HG03460 (cell line): ENCODE measurements around the gene THOP1.
"Not testable (repeated sequence)": the region's sequence is repeated elsewhere in the genome, so short reads cannot be mapped to it uniquely, and the experiment has no call there.

Experiments
- ATAC-seq: cut with Tn5 transposase; IDR thresholded peaks from one replicate; pipeline ENCODE4 v1.9.1; 2021; ENCODE audit not compliant: unreplicated experiment

Gene THOP1

DNA sequence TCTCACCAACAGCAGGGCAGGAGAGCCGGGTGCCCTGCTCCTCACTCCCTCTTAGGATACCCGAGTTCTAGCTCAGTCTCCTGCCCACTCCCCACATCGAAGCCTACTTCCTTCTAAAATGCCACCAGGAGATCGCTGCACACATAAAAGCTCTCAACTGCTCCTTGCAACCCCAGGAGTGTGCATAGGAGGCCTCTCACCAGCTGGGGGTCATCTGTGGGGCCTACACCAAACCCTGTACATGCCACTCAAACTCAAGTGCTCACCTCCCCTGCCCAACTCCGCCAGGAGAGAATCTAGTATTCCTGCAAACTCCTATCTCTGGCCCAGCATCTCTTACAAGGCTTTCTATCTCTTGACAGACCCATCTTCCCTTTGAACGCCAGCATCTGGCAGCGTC lies 5.0 kb upstream of the THOP1 start:
- no peak for ATAC-seq

DNA sequence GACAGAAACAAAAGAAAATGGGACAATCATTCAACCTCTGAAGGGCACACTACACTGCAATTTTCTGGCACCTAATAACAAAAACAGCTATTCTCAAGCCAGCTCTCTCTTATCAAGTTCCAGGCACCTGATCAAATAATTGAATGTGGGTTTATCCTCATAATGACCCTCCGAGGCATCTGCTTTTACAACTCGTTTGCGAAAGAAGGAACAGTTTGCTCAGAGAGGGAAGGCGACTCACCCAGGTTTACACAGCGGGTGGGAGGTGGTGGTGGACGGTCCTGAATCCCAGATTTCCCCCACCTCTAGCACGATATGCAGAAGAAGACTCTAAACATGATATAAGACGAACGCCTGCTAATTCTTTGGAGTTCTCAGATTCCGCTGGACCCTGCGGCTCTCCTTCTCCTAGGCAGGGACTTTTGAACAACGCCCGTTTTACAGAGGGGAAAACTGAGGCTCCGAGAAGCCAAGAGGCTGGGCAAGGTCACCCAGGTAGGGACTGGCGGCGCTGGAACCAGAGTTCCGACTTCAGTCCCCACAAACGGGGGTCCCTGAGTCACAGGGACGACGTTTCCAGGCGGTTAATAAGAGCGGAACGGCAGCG lies 2.9 kb upstream of the THOP1 start:
- ATAC-seq: no peak

DNA sequence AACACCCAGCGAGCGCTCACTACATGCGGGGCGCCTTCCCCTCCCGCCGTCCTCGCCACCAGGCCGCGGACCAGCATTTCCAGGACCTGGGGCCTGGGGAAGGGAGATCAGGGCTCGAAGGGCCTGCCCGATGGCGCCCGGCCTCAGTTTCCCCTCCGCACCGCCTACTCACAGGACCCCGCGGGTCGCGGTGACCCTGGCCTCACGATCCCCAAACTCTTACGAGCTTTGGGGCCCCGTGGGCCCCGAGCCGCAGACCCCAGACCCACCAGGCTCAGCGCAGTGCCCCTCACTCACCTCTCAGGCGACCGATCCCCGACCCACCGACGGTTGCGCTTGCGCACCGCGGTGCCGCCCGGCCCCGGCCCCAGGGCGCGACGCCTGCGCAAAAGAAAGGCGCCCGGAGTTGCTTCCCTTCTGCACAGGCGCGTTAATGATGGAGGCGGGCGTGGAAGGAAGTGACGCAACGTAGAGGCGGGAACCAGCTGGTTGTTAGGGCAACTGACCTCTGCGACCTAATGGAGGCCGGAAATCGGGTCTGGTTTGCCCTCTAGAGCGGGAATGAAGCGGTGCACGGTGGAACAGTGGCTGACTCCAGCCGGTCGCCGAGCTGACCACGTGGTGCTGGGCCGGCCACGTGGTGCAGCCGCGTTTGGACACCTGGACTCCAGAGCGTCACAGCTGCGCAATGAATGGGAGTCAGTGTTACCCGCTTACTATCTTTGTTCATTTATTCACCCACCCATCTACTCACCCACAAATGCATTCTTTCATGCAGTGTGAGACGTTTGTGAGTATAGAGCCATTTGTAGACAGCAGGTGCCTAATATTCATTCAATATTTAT lies 2.1 kb upstream of the THOP1 start, which contains the start of gene SGTA:
Gene SGTA, minus strand, starts transcription at position 338 of the 845 bp plus-strand sequence. CDS start 14,205 bp downstream, outside the sequence.
- peak; percentile 62 for ATAC-seq

DNA sequence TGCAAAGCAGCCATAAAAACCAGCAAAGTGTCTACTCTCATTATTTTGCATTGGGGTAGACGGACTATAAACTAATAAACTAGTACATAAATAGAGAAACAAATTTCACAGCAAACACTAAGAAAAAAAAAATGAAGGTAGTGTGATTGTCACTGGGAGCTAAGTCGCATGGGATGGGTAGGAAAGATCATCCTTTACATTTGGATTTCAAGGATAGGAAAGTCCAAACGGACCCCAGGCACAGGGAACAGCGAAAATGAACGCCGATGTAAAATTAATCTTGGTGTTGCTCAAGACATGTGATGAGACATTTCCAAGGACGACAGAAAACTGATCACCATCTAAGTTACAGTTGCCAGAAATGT lies 1.5 kb upstream of the THOP1 start:
- no peak for ATAC-seq

DNA sequence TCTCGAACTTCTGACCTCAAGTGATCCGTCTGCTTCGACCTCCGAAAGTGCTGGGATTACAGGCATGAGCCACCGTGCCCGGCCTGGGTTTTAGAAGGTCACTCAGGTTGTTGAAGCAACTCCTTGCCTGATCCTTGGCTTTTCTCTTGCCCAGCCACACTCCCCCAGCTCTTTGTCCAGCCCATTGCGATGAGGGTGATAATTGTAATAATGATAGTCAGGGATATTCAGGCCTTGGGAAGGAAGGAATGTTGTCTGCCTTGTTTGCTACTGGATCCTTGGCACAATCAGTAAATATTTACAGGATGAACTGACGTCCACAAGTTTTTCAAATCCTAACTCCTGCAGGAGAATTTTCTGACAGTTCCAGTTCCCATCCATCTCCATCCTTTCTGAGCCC lies 1.8 kb downstream of the THOP1 start:
- ATAC-seq: no peak

DNA sequence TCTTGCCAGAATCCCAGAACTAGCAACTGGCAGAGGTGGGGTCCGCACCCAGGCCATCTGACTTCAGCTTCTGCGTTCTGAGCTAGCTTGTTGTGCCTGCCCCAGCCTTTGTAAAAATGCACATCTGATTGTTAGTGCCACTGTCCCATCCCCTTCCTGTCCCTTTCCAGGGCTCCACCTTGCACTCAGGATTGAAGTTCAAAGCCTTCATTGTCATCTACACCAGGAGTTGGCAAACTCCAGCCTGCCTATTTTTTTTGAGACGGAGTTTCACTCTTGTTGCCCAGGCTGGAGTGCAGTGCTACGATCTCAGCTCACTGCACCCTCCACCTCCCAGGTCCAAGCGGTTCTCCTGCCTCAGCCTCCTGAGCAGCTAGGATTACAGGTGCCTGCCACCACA lies 2.9 kb downstream of the THOP1 start:
- no peak for ATAC-seq

DNA sequence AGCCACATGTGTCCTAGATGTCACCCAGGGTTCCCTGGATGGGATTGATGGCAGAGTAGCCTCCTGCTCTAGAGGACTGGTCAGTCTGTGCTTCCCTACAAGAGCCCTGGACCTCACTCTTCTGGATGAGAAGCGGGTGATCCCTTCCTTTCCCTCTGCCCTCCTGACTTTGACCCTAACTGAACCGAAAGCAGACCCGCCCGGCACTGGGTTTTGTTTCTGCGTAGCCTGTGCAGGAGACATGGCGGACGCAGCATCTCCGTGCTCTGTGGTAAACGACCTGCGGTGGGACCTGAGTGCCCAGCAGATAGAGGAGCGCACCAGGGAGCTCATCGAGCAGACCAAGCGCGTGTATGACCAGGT lies 4.9 kb downstream of the THOP1 start:
- no peak for ATAC-seq

DNA sequence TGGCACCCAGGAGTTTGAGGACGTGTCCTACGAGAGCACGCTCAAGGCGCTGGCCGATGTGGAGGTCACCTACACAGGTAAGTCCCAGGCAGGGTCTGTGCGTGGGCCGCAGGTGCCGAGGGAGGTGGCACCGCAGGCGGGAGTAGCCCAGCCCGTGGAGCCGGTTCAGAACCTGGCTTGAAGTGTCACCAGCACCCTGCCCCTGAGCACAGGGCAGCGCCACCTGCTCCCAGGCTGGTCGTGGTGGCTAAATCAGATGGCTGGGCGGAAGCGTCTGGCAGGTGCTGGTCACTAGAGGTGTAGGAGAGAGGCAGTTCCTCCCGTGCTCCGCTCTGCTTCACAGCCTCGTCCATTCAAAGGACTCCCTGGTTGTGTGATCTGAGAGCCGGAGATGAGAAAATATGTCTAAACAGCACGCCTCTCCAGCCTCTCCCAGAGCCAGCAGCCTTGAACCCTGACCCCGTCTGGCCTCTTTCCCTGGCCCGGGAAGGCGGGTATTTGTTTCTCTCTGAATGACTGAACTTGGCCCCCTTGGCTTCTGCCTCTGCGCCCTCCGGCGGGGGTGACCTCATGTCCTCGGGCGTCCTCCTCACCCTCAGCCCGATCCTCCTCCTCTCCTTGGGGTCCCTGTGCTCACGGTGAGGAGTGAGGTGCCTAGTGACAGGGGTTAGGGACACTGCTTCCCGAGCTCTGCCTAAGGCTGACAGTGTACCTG lies 5.4 kb downstream of the THOP1 start:
- ATAC-seq: no peak

DNA sequence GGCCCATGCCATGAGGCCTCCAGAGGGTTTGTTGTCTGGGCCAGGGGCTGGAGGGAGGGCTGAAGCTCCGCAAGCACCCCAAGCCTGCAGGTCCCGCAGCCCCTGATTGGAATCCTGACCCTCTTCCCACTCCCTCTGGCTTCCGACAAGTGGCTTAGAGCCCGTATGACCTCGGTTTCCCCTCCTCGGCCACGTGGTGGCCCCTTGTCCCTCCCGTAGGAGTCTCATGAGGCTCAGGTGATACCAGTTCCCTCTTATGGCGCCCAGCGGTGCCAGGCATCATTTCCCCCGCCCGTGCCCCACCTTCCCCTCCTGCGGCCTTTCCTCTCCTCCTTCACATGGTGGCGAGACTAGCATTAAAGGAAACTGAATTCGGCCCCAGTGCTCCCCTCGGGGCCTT lies 6.1 kb downstream of the THOP1 start:
- no peak for ATAC-seq

DNA sequence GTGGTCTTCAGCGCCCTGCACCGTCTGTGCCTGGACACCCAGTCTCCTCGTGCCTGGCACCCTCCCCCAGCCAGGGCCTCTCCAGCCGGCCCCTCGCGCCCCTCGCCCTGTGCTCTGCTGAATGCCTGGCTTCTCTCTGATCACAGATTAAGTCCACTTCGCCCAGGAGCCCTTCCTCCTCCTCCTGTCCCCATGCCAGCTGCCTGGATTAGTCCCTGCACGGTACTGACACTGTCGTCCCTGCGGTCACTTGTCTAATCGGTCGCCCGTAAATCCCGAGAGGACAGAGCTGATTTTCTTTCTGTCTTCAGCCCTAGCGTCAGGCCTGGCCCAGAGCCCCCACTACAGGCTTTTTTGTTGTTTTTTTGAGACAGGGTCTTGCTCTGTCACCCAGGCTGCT lies 6.6 kb downstream of the THOP1 start:
- no peak for ATAC-seq

DNA sequence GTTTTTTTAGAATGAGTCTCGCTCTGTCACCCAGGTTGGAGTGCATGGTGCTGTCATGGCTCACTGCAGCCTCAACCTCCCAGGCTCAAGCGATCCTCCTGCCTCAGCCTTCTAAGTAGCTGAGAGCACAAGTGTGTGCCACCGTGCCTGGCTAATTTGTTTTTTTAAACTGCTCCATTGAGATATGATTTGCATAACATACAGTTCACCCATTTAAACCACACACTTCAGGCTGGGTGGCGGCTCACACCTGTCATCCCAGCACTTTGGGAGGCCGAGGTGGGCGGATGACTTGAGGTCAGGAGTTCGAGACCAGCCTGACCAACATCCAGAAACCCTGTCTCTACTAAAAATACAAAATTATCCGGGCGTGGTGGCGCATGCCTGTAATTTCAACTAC lies 7.4 kb downstream of the THOP1 start:
- not testable (repeated sequence) for ATAC-seq

DNA sequence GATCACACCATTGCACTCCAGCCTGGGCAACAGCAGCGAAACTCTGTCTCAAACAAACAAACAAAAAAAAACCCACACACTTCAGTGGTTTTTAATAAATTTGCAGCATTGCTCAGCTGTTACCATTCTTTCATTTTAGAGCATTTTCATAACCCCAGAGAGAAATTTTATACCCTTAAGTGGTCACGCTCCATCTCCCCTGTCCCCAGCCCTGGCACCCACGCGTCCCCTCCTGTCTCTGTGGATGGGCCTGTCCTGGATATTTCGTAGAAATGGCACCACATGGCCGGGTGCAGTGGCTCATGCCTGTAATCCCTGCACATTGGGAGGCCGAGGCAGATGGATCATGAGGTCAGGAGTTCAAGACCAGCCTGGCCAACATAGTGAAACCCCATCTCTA lies 7.8 kb downstream of the THOP1 start:
- ATAC-seq: no peak

DNA sequence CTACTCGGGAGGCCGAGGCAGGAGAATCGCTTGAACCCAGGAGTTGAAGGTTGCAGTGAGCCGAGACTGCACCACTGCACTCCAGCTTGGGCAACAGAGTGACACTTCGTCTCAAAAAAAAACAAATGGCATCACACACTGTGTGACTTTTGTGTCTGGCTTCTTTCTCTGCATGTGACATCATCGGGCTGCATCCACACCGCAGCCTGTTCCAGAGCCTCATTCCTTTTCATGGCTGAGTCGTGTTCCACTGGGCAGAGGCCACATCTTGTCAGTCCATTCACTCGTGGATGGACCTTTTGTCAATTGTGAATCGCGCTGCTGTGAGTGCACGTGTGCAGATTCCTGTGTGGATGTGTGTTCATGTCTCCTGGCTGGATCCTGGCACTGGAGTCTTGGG lies 8.3 kb downstream of the THOP1 start:
- ATAC-seq: no peak

DNA sequence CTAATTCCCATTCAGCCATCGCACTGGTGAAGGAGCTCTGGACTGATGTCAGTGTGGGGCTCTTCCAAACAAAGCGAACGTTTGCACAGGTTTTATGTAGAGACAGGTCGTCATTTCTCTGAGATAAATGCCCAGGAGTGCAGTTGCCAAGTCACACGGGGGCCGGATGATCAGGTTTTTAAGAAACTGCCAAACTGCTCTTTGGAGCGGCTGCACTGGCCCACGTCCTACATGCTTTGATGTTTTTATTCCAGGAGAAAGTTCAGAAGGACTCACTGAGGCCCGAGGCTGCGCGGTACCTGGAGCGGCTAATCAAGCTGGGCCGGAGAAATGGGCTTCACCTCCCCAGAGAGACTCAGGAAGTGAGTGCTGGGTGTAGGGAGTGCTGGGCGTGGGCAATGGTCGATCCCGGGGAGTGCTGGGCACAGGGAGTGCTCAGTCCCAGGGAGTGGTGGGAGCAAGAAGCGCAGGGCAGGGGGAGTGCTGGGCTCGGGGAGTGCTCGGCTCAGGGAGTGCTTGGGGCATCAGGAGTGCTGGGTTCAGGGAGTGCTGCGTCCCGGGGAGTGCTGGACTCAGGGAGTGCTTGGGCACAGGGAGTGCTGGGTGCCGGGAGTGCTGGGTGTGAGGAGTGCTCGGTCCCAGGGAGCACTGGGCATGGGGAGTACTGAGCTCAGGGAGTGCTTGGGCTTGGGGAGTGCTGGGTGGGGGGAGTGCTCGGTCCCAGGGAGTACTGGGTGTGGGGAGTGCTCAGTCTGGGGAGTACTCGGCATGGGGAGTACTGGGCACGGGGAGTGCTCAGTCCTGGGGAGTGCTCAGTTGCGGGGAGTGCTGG lies 10.7 kb downstream of the THOP1 start:
- ATAC-seq: no peak

DNA sequence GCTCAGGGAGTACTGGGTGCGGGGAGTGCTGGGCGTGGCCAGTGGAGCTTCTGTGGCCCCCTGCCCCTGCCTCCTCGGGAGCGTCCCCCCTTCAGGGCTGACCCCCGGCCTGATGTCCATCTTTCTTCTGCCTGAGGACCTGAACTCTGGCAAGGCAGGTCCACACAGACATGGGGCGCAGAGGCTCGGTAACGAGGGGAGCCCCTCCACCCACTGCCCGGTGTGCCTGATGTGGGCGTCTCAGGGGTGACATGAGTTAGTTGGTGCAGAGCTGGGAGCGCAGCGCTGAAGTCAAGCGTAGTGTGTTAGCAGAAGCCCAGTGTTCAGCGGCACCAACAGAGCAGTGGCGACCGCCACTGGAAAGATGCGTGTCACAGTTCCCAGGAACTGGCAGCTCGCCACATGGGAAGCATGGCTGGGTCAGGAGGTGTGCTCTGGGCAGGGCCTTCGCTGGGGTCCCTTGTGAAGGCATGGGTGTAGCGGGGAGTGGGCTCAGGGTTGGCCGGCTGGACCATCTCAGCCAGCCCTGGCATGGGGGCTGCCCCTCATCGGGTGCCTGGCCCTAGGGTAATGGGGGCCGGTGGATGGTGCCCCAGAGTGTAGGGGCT lies 11.5 kb downstream of the THOP1 start:
- no peak for ATAC-seq

DNA sequence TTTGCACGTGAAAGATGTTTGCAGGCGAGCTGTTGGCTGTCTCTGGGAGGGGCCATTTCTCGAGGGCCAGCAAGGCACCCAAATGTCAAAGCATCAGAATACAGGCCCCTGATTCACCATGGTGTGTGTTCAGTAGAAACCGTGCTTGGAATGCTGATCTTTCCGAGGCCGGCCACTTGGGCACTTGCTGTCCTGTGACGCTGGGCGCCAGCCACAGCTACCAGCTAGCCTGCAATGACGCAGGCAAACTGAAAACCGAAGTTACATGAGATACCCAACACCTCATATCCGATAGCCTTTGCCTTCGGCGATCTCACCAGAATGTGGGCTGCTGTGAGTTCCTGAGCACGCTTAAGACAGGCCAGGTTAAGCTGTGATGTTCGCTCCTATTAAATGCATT lies 12.0 kb downstream of the THOP1 start:
- no peak for ATAC-seq

DNA sequence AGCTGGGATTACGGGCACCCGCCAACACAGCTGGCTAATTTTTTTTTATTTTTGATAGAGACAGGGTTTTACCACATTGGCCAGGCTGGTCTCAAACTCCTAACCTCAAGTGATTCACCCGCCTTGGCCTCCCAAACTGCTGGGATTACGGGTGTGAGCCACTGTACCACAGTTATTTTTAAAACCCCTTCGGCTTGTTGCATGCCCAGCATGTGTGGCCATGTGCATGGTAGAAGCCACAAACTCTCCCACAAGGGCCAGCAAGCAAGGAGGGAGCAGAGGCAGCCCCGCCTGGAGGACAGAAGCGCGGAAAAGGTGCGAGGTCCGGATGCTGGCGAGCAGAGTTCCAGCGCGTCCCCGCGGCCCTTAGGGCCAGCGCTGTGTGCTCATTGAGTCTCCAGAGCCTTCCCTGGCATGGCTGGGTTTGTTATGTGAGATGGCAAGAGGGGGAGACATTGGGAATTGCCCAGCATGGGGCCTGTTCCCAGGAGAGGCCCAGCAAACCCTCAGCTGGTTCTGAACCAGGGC lies 12.9 kb downstream of the THOP1 start:
- no peak for ATAC-seq

DNA sequence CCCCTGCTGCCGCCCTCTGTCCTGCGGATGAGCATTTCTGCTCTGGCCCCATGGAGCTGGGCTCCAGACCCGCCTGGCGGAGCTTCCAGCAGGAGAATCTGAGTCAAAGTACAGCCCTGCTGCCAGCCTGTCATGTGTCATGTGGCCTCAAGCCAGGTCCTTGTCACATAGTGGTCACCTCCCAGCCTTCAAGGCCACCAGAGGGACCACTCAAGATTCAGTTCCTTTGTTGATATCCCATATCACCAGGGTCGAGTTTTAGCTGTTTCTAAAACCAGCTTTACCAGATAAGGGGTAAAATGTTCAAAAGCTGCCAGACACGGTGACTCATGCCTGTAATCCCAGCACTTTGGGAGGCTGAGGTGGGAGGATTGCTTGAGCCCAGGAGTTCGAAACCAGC lies 13.4 kb downstream of the THOP1 start:
- no peak for ATAC-seq

DNA sequence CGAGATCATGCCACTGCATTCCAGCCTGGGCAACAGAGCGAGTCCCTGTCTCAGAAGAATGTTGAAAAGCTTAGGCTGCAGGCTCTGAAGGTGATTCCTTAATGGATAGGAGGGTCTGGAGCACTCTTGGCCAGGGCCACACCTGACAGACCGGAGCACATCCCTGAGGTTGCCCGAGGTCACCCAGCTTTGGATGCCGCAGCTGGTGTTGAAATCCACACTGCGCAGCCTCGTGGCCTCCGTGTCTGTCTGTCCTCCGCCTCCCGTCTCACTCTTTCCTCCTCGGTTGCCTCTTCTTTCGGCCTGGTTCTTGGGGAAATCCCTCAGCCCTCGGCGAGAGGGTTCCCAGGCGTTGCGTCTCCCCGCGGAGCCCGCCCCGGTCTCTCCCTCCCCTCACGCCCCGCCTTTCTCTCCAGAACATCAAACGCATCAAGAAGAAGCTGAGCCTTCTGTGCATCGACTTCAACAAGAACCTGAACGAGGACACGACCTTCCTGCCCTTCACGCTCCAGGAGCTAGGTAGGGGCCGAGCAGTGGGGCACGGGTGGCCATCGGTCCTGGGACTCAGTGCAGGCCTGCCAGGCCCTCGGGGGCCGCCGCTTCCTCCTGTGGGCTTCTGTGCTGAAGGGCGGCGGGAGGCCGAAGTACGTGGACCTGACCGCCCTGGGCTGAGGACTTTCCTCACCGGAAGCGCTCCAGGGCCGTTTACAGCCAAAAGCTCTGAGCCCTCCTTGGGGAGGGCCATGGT lies 14.1 kb downstream of the THOP1 start:
- ATAC-seq: no peak

DNA sequence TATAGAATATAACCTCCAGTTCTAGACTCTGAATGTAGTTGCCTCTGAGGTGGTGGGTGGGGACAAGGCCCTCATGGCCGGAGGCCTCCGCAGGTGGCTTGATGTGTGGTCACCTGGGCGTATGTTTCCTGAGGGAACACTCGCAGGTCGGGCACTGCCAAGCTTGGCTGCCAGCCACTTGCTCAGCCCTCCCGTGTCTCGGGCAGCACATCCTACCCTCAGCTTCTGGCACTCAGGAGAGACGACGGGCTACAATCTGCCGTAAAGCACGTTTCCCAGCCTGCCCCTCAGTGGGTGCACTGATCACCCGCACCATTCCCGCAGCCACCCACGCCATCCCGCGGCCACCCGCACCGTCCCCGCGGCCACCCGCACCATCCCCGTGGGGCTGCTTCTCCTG lies 15.2 kb downstream of the THOP1 start:
- no peak for ATAC-seq
